ENCODE data around the gene IL17RE.

IL17RE gene

DNA sequence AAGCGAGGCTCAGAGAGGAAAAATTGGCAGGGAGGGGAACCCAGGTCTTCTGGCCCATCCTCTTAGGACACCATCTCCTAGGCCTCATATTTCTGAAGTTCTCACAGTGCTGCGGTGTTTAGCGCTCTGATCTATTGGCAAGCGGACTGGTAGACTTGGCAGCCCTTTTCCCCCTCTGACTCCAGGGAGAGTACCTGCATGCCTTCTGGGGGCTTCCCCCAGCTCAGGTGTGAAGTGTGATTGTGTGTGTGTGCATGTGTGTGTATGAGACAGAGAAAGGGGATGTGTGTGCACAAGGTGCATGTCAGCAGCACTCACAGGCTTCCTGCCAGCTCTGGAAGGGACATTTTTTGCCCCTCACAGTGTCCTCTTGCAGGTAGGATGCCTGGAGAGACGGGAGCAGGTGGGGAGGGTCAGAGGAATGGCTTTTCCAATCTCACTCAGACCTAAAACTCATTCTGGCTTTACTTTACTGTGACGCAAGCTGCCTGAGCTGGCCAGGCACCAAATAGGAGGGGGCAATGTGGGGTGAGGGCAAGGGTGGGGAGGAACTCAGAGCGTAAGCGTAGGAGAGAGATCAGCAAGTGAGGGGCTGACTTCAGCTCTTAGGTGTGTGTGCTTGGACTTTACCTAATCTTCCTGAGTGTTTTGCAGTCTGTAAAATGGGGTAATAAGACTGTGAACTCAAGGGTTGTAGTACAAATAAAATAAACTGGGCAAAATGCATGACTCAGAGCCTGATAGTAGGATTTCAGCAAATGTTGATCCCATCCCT, 4.0 kb upstream of the IL17RE start (continued):
- TF ChIP-seq ZBTB7A (tag by site-specific recombination; IDR thresholded peaks at IDR 0.05; ENCODE audit: low read depth): no peak
- TF ChIP-seq ZNF768 (tag by site-specific recombination; IDR thresholded peaks at IDR 0.05): no peak
- 0 out of 2 replicates have a peak, but pooled peaks have one; percentile 24 for TF ChIP-seq ZNF629 (tag by site-specific recombination; IDR thresholded peaks at IDR 0.05)
- TF ChIP-seq ZNF664 (tag by site-specific recombination; IDR thresholded peaks at IDR 0.05): peak; percentile 84; the same call in 1 of the 2 replicates
- no peak for TF ChIP-seq PATZ1 (tag by site-specific recombination; IDR thresholded peaks at IDR 0.05)
- peak; percentile 79 for TF ChIP-seq ZNF398 (tag by site-specific recombination; IDR thresholded peaks at IDR 0.05)
- TF ChIP-seq ZNF843 (tag by site-specific recombination; IDR thresholded peaks at IDR 0.05): no peak
- TF ChIP-seq ZNF48 (tag by site-specific recombination; IDR thresholded peaks at IDR 0.05): no peak
- TF ChIP-seq PRDM2 (tag by site-specific recombination; IDR thresholded peaks at IDR 0.05; ENCODE audit: borderline replicate concordance): no peak
- no peak for TF ChIP-seq KLF8 (tag by site-specific recombination; IDR thresholded peaks at IDR 0.05)
- no peak for TF ChIP-seq ZNF169 (tag by site-specific recombination; IDR thresholded peaks at IDR 0.05)

GRCh38 chr3:9899289-9899791, 3.3 kb upstream of the IL17RE start:
- no peak overlapping the region for H3K27ac ChIP-seq (ENCODE audit: extremely low read depth, low read depth, low read length)
- peak; percentile 53; the same call in 1 of the 2 replicates for TF ChIP-seq ZNF398 (tag by site-specific recombination; IDR thresholded peaks at IDR 0.05)
- TF ChIP-seq ZNF121 (tag by site-specific recombination; IDR thresholded peaks at IDR 0.05): no peak
- no peak for TF ChIP-seq ZNF16 (tag by site-specific recombination; IDR thresholded peaks at IDR 0.05; ENCODE audit: low read depth)
- TF ChIP-seq ZNF2 (tag by site-specific recombination; IDR thresholded peaks at IDR 0.05): no peak
- TF ChIP-seq ZFP3 (tag by site-specific recombination; IDR thresholded peaks at IDR 0.05; ENCODE audit: low read depth): no peak
- no peak for TF ChIP-seq ZNF843 (tag by site-specific recombination; IDR thresholded peaks at IDR 0.05)
- peak; percentile 91 for TF ChIP-seq WT1 (tag by site-specific recombination; IDR thresholded peaks at IDR 0.05)
- TF ChIP-seq TSHZ1 (tag by site-specific recombination; IDR thresholded peaks at IDR 0.05; ENCODE audit: borderline replicate concordance): no peak
- no peak for TF ChIP-seq ZNF544 (tag by site-specific recombination; IDR thresholded peaks at IDR 0.05)
- TF ChIP-seq OSR2 (tag by site-specific recombination; IDR thresholded peaks at IDR 0.05): peak; percentile 54
- TF ChIP-seq ZNF133 (tag by site-specific recombination; IDR thresholded peaks at IDR 0.05): no peak

More at GRCh38 chr3:9899289-9899791, 3.3 kb upstream of the IL17RE start:
- no peaks in the 10 kb centered on the region for H3K9me3 ChIP-seq (ENCODE audit: control insufficient read depth, insufficient read depth, low read depth, low read length)
- H3K36me3 ChIP-seq (ENCODE audit: control insufficient read depth in 2 of 2, insufficient read depth in 1 of 2, low read length in 2 of 2): peaks cover 0 to 2% of the 10 kb centered on the region in 2 experiments; a peak in 1 of 3 replicates
- POLR2A ChIA-PET: no interaction called here
- CTCF ChIA-PET: no interaction called here
- no peak overlapping the region for H3K4me3 ChIP-seq (ENCODE audit: low read depth, low read length)
- H3K4me1 ChIP-seq (ENCODE audit: control insufficient read depth, insufficient read depth, low read length): no peaks in the 10 kb centered on the region
